Medulla oblongata (tissue), 1 donor: ENCODE measurements around the gene HCN1.
"Not testable (repeated sequence)": the region's sequence is repeated elsewhere in the genome, so short reads cannot be mapped to it uniquely, and the experiment has no call there.

Experiments
- DNase-seq: peaks from one replicate; pipeline ENCODE4 v3.0.0-alpha.2; 2015; ENCODE audit errors: extremely low spot score

HCN1 gene

GRCh38 chr5:45617859-45618416 lies 78.2 kb downstream of the HCN1 start:
- DNase-seq: no peak

- DNase-seq: no peak
Measured at GRCh38 chr5:45609661-45610060, 86.5 kb downstream of the HCN1 start.

GRCh38 chr5:45604092-45604491 lies 92.1 kb downstream of the HCN1 start:
- DNase-seq: no peak

- no peak for DNase-seq
Measured at GRCh38 chr5:45601424-45601823, 94.8 kb downstream of the HCN1 start.

DNA sequence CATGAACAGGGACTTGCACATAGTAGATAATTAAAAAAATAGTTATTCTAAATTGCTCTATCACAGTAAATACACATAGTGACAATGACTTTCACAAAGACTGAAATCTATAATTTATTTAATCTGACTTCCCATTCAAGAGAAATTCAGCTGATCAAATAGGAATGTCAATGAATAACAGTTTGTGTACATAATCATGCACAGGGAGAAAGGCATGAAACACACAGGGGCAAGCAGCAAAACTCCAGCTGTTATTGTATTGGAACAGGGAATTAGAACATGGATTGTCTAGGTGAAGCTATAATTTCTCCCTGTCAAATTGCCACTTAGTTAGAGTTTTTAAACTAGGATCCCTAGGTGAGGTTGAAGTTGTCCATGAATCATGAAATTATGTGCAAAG lies 99.9 kb downstream of the HCN1 start:
- DNase-seq: no peak

GRCh38 chr5:45586001-45586400 lies 110.2 kb downstream of the HCN1 start:
- DNase-seq: not testable (repeated sequence)

- DNase-seq: no peak
Measured at GRCh38 chr5:45578270-45578669, 117.9 kb downstream of the HCN1 start.

GRCh38 chr5:45568813-45569212 lies 127.4 kb downstream of the HCN1 start:
- DNase-seq: no peak

DNA sequence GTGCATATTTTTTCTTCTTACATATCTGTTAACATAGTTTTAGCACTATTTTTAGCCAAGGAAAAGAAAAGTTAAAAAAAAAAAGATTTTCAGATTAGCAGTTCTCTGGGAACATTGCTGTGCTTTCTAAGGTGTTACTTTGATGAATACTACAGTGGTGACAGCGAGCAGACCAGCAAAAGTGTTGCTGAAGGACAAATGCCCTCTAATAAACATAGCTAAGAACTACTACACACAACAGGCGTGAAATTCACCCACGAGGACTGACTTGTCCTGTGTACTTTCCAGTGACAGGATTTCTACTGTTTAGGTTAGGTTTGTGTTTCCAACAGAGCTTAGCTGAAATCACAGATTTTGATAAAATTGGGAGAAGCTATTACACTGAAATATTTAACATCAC lies 153.8 kb downstream of the HCN1 start:
- no peak for DNase-seq

DNA sequence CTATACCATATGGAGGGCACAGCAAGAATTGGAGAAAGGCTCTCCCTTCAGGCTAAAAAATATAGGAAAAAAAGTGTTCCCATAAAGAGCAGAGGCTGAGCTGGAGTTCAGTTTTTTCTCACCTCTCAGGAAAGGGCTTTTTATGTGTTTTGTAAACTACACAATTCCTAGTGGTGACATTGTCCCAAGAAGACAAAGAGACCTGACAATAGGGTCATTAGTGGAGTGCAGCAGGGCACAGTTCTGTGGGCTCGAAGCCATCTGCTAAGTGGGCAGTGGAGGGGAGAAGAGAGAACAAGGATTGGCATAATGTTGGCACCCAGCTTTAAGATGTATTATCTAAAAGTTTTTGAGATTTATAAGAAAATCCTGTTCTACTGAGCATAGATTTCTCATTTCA lies 162.5 kb downstream of the HCN1 start:
- DNase-seq: no peak

GRCh38 chr5:45532826-45533624 lies 163.2 kb downstream of the HCN1 start:
- DNase-seq: no peak

DNA sequence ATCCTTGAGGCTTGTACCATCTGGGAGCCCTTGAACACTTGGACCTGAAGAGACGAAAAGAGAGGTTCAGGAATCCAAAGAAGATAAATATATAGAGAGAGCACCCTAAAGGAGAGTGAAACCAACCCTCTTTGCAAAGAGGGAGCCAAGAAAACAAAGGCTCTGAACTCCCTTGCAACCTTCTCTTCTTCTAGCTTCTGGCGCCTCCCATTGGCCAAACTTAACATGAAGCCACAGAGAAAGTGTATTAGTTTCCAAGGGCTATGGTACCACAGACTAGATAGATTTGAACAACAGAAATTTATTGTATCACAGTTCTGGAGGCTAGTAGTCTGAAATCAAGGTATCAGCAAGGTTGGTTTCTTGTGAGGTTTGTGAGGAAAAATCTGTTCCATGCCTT lies 175.1 kb downstream of the HCN1 start:
- peak; percentile 41 for DNase-seq

GRCh38 chr5:45512521-45512920 lies 183.7 kb downstream of the HCN1 start:
- no peak for DNase-seq

GRCh38 chr5:45509371-45509770 lies 186.8 kb downstream of the HCN1 start:
- no peak for DNase-seq

DNA sequence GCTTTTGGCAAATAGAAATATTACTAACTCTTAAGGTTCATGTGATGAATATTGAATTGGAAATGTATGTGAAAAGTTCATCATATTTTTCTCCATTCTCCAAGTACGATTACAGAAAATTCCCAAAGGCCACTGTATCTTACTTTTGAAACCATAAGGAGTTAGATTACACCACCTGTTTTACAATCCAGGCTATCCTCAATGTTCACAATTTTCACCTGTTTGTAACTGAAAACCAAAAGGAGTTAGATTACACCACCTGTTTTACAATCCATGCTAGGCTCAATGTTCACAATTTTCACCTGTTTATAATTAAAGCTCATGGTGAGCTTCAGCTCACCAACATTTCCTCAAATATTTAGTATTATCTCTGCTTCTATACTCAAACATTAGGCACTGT lies 188.0 kb downstream of the HCN1 start:
- no peak for DNase-seq

- peak; percentile 27 for DNase-seq
Measured at GRCh38 chr5:45507178-45507577, 189.0 kb downstream of the HCN1 start.

- DNase-seq: not testable (repeated sequence)
Measured at GRCh38 chr5:45499006-45499405, 197.2 kb downstream of the HCN1 start.

- no peak for DNase-seq
Measured at GRCh38 chr5:45491368-45491767, 204.8 kb downstream of the HCN1 start.

DNA sequence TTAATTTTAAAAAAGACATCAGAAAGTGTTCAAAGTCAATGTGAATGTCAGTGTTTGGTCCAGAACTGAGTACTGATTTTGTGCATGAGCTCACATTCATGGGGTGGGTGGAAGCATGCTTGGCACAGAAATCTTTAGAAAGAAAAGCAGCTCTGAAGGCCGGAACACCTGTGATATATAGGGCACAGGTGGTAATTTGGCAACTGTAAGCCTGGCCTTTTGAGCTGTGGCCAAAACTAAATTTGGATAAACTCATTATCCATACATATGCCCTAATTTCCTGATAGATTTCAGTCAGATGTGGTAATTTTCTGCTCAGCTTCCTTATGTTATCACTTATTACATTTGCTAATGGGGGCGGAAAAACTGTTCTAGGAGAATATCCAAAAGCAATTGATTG lies 211.4 kb downstream of the HCN1 start:
- DNase-seq: no peak

DNA sequence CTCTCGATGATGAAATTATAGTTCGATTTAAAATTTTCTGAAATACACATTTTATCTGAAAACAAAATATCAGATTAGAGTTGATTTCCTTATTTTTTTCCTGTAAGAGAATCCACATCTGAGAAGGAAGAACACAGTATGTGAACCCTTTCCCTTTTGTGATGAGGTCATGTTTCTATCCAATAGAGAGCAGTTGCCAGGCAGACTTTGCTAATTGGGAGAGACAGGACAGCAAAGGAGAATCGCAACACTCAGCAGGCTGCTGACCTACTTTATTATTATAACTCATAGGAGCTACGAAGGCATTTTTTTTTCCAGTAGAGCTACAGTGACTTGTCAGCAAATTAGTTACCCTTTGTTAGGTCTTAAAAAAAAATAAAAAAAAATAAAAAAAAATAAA lies 242.1 kb downstream of the HCN1 start:
- peak; percentile 32 for DNase-seq

DNA sequence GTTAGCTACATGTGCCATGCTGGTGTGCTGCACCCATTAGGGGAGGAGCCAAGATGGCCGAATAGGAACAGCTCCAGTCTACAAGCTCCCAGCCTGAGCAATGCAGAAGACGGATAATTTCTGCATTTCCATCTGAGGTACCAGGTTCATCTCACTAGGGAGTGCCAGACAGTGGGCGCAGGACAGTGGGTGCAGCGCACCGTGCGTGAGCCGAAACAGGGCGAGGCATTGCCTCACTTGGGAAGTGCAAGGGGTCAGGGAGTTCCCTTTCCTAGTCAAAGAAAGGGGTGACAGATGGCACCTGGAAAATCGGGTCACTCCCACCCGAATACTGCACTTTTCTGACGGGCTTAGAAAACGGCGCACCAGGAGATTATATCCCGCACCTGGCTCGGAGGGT lies 251.3 kb downstream of the HCN1 start:
- DNase-seq: not testable (repeated sequence)

DNA sequence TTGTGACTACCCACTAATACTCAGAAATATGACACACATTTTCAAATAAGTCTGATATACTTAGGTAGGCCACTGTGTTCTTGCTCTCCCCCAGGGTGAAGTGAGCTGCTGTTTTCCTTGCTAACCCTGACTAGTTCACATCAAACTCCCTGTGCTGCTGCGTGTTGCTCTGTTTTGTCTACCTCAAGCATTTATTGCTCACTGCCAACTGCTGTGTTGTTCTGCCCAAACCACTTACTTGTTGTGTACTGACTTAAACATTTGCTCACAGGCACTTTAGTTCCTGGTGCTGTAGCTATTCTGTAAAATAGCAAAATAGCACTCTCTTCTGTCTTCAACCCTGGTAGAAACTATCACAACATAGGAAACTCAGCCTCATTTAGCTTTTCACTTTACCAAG lies 255.7 kb downstream of the HCN1 start:
- no peak for DNase-seq

GRCh38 chr5:45437752-45438151 lies 258.4 kb downstream of the HCN1 start:
- DNase-seq: no peak
